Mammary epithelial cell (primary cell): ENCODE results near the gene GCHFR.

ENCODE experiments used
- EZH2 ChIP-seq: IDR thresholded peaks from 2 replicates; pipeline ENCODE4 v1.6.1; 2012; ENCODE audit warnings: low read length, inconsistent platforms, borderline replicate concordance
- TF ChIP-seq, protein P1 (sequence below), 2 donors: IDR thresholded peaks in 1 of 2; conservative IDR thresholded peaks in 1 of 2; 2 replicates each; pipeline ENCODE4 v1.5.1; 2011 to 2012; ENCODE audit warnings: inconsistent platforms in 2 of 2, low read length in 2 of 2, mild to moderate bottlenecking in 2 of 2, control low read depth in 1 of 2, low read depth in 1 of 2; ENCODE audit not compliant: insufficient read depth in 1 of 2; ENCODE audit errors: extremely low read depth in 1 of 2

DNA sequence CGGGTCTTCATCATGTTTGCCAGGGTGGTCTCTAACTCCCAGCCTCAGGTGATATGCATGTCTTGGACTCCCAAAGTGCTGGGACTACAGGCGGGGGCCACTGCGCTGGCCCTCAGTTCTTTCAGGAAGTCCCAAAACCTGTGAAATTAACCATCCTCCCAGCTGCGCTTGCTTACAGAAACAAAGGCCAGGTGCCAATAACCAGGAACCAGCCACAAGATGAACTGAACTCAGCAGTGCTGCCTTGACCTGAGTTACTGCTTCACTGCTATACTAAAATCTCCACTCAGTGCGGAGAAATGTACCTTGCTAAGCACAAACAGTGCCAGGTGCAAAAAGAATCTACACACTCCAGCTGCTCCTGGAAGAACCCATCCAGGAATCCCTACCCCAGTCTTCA is 3.9 kb upstream of the GCHFR start:
- TF ChIP-seq, protein P1, sequence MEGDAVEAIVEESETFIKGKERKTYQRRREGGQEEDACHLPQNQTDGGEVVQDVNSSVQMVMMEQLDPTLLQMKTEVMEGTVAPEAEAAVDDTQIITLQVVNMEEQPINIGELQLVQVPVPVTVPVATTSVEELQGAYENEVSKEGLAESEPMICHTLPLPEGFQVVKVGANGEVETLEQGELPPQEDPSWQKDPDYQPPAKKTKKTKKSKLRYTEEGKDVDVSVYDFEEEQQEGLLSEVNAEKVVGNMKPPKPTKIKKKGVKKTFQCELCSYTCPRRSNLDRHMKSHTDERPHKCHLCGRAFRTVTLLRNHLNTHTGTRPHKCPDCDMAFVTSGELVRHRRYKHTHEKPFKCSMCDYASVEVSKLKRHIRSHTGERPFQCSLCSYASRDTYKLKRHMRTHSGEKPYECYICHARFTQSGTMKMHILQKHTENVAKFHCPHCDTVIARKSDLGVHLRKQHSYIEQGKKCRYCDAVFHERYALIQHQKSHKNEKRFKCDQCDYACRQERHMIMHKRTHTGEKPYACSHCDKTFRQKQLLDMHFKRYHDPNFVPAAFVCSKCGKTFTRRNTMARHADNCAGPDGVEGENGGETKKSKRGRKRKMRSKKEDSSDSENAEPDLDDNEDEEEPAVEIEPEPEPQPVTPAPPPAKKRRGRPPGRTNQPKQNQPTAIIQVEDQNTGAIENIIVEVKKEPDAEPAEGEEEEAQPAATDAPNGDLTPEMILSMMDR (conservative IDR thresholded peaks at IDR 0.05 in 1 of 2, IDR thresholded peaks at IDR 0.05 in 1 of 2; ENCODE audit: extremely low read depth in 1 of 2, insufficient read depth in 1 of 2, low read depth in 1 of 2, low read length in 2 of 2), result no peak
- TF ChIP-seq EZH2, result no peak
